ENCODE data around the gene NPHP1.
"Not testable (repeated sequence)": the region's sequence is repeated elsewhere in the genome, so short reads cannot be mapped to it uniquely, and the experiment has no call there.

GRCh38 chr2:110108291-110108690 lies 96.5 kb downstream of the NPHP1 start:
- not testable (repeated sequence) for TF ChIP-seq CTCF (IDR thresholded peaks at IDR 0.05); ZFX (IDR thresholded peaks at IDR 0.05; ENCODE audit: borderline replicate concordance)
